ENCODE data around the gene SPATA2. TPM values are rescaled to one million over a fixed set of nuclear protein-coding genes. Genes with fewer than 3 reads are reported as not detected.

SPATA2 gene
- total and polyA plus RNA-seq, 4 donors, result 1.2 to 3.4 (median 1.4) TPM

- TF ChIP-seq CTCF (IDR thresholded peaks at IDR 0.05; ENCODE audit: low read depth, low read length, missing input control) (peak; percentile 7), SP1 (IDR thresholded peaks at IDR 0.05) (no peak)
Measured at GRCh38 chr20:49889935-49890333, 25.4 kb downstream of the SPATA2 start (continued).

GRCh38 chr20:49889001-49889934 is 26.1 kb downstream of the SPATA2 start:
- DNase-seq (ENCODE audit: low spot score), result no peak
- TF ChIP-seq NR2F2 (IDR thresholded peaks at IDR 0.05) (peak; percentile 80), RXRA (IDR thresholded peaks at IDR 0.05) (no peak)
- no peaks in the 10 kb centered on the region for H3K27me3 ChIP-seq (ENCODE audit: control insufficient read depth in 4 of 4, insufficient read depth in 4 of 4, low read length in 3 of 4)
- 70% methylated on average over 9 of the region's 9 CpGs for WGBS
- H3K9me3 ChIP-seq (ENCODE audit: control insufficient read depth in 4 of 4, low read length in 3 of 4), result no peaks in the 10 kb centered on the region
- H3K9ac ChIP-seq (ENCODE audit: low read depth in 1 of 2, low read length in 2 of 2), result no peak overlapping the region
- H3K36me3 ChIP-seq (ENCODE audit: control insufficient read depth in 4 of 4, insufficient read depth in 3 of 4, low read depth in 1 of 4, low read length in 3 of 4), result peaks cover 0 to 18% (median 4%) of the 10 kb centered on the region in 4 donors
- peaks cover 14 to 41% (median 30%) of the 10 kb centered on the region in 4 donors for H3K4me1 ChIP-seq (ENCODE audit: control insufficient read depth in 4 of 4, insufficient read depth in 4 of 4, low read length in 3 of 4)
- no peak overlapping the region for H3K27ac ChIP-seq (ENCODE audit: low read depth in 1 of 2, low read length in 2 of 2)
- no peak overlapping the region for H3K4me3 ChIP-seq (ENCODE audit: low read depth in 1 of 3, low read length in 3 of 3)

GRCh38 chr20:49888212-49889000 is 26.9 kb downstream of the SPATA2 start:
- Histone ChIP-seq H3K36me3 (ENCODE audit: control insufficient read depth in 4 of 4, insufficient read depth in 3 of 4, low read depth in 1 of 4, low read length in 3 of 4) (peaks cover 2 to 24% (median 9%) of the 10 kb centered on the region in 4 donors), H3K27me3 (ENCODE audit: control insufficient read depth in 4 of 4, insufficient read depth in 4 of 4, low read length in 3 of 4) (no peaks in the 10 kb centered on the region), H3K4me1 (ENCODE audit: control insufficient read depth in 4 of 4, insufficient read depth in 4 of 4, low read length in 3 of 4) (peaks cover 13 to 34% (median 22%) of the 10 kb centered on the region in 4 donors), H3K27ac (ENCODE audit: low read depth in 1 of 2, low read length in 2 of 2) (peak overlapping the region in 1 of 2 donors; percentile 11), H3K4me3 (ENCODE audit: low read depth in 1 of 3, low read length in 3 of 3) (no peak overlapping the region), H3K9me3 (ENCODE audit: control insufficient read depth in 4 of 4, low read length in 3 of 4) (no peaks in the 10 kb centered on the region), H3K9ac (ENCODE audit: low read depth in 1 of 2, low read length in 2 of 2) (no peak overlapping the region)
- peak; percentile 72 to 81 for TF ChIP-seq RAD21 (IDR thresholded peaks at IDR 0.05)
- TF ChIP-seq CTCF (IDR thresholded peaks at IDR 0.05; ENCODE audit: low read depth, low read length, missing input control), result peak; percentile 63
- no peak for TF ChIP-seq ZBTB33 (IDR thresholded peaks at IDR 0.05)
- WGBS, result 63% methylated on average over 18 of the region's 18 CpGs
- DNase-seq (ENCODE audit: low spot score), result peak; percentile 65
